NCI-H2081 (cell line): ENCODE data around the gene WNT2.
"Not testable (repeated sequence)": the region's sequence is repeated elsewhere in the genome, so short reads cannot be mapped to it uniquely, and the experiment has no call there.

Experiments
- DNase-seq, 2 experiments: peaks; one replicate each; lab custom pipeline; 2025; lab: John Stamatoyannopoulos, UW

The WNT2 gene

DNA sequence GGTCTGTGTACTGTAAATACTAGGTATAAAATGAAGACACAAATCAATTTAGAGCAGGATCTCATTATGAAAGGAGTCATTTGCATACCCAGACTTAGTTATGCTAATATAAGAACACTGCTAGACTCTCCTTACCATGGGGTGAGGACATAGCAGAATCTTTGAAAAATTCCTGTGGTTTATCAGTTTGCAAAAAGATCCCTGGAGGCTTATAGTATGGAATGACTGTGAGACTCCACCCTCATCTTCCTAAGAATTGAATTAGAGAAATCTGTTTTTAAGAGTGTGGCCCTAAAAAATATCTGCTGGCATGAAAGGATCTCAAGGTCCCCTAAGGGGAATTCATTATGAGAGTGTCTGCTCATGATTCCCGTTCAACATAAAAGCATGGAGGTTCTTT, 63.2 kb downstream of the WNT2 start:
- DNase-seq = no peak

DNA sequence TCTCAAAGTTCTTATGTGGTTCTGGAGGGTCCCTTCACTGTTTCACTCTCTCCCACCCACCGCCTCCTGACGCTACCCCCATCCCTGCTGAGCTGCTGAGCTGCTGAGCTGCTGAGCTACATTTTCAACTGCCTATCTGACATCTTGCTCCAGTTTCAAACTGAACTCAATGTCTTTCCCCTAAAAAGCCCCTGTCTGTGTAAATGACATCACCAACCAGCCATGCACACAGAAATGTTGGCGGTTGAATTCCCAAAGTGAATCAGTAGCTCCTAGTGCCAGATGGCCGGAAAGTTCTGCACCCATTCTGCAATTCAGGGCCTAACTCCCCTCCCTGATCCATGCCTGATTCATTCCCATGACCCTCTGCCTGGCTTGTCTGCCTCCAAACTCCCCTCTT, 71.2 kb downstream of the WNT2 start:
- no peak for DNase-seq

DNA sequence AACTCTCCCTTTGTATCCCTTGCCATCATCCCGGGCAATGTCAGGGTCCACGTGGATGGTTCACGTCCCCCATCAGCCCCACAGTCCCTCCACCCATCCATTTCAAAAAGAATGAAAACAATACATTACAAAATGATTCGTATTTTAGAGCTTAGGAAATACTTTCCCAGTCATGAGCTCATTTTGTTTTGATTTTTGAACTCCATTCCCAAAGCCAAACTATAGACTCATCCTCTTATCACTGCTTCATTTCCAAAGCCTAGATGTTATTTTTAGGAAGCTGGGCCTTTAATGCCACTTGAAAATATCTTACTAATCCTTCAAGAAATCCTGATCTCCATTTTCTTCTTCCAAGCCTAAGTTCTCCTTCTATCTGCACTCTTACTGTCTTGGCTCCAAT, 72.1 kb downstream of the WNT2 start:
- DNase-seq = no peak

DNA sequence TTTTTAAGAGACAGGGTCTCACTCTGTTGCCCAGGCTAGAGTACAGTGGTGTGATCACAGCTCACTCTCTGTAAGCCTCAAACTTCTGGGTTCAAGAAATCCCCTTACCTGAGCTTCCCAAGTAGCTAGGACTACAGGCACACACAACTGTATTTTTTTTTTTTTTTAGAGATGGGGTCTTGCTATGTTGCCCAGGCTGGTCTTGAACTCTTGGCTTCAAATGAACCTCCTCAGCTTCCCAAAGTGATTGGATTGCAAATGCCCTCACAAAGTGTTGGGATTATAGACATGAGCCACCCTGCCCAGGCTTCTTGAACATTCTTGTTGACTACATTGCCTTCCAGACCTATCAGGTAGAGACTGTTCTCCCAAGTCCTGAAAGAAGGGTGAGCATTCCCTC, 72.6 kb downstream of the WNT2 start:
- no peak for DNase-seq

- DNase-seq = no peak
These were observed 73.2 kb downstream of the WNT2 start for GRCh38 chr7:117249696-117250095.

DNA sequence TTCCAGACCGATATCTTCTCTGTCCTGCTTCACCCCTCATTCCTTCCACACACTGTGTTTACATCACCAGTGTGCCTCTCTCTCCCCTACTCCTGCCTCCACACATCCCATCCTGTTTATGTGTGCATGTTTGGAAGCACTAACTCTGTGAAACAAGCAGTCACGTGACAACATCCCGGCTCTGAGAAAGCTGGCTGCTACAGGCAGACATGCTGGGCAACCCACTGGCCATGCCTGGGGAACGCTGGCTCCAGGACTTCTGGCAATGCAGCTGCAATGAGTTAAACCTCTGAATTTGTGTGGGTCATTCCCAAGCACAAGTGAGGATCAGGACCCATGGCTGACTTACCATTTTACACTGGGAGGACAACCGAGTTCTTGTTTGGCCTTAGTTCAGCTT, 74.0 kb downstream of the WNT2 start:
- no peak for DNase-seq

- DNase-seq = no peak
These were observed 75.0 kb downstream of the WNT2 start for GRCh38 chr7:117247809-117248208.

DNA sequence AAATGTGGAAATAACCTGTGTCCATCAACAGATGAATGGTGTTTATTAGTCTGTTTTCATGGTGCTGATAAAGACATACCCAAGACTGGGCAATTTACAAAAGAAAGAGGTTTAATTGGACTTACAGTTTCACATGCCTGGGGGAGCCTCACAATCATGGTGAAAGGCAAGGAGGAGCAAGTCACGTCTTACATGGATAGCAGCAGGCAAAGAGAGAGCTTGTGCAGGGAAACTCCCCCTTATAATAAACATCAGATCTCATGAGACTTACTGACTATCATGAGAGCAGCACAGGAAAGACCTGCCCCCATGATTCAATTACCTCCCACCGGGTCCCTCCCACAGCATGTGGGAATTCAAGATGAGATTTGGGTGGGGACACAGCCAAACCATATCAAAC, 77.2 kb downstream of the WNT2 start:
- not testable (repeated sequence) for DNase-seq

GRCh38 chr7:117243390-117243789, 79.5 kb downstream of the WNT2 start:
- no peak for DNase-seq

DNA sequence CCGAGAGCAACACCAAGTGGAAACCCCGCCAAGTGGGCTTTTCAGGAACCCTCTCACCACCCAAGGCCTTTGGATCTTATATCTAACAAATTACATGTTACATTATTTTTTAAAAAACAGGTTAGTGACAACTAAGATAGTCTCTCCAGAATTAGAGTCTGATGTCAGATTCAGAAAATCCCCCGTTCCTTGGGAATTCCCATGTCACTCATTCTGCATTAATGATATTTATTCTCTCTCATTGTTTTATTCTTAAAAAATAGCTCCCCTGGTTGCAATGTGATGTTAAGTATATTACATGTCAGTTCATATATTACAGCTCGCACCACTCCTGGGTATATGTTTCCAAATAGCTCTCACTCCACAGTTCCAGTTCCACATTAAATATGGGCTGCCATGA, 81.8 kb downstream of the WNT2 start:
- no peak for DNase-seq

DNA sequence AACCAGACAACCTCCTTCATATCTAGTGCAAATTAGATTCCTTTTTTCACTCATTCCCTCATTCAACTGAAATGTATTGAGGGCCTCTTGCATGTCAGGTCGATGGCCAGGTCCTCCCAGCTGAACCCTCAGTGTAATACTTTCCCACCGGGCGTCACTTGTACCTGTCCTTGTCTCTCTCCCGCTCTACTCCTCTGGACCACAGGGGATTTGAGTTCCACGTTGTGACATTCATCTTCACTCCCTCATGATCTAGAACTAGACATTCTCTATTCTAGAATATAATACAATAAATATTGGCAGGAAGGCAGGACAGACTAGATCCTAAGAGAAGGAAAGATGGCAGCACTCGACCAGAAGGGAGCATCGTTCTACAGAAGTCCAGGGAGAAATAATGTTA, 83.9 kb downstream of the WNT2 start:
- DNase-seq = no peak

DNA sequence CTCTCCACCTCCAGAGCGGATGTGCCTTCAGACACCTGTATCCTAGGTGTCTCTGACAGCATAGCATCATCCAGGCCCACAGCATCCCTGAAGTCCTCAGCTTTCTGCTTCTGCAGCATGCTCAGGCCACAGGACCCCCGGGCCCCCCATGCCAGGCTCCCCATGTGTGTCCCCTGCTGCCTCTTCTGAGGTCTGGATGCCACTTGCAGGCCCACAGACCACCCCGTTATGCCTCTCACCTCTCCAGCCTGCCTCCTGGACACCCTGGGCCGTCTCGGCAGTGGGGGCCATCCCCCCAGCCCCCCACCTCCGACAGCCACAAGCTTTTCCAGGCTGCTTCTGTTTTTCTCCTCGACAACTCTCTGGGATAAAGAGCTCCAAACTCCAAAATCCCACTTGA, 84.4 kb downstream of the WNT2 start:
- DNase-seq = no peak

DNA sequence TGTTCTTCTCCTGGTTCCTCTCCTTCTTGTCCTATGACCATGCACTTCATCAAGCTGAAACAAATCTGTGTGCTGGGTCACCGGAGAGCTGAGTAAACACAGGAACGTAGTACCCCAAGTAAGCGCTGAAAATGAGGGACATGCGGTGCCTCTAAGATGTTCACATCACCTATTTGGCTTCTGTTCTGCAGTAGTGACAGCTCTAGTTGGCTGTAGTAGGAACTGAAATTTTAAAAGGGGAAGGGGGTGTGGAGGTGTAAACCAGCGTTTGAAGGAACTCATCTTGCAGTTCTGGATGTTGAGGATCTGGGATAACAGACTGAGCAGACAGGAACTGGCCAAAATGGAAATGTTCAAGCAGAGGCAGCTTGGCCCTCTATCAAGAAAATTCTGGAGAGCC, 85.2 kb downstream of the WNT2 start:
- DNase-seq = no peak

- DNase-seq = no peak
These were observed 91.9 kb downstream of the WNT2 start for GRCh38 chr7:117231047-117231359.

DNA sequence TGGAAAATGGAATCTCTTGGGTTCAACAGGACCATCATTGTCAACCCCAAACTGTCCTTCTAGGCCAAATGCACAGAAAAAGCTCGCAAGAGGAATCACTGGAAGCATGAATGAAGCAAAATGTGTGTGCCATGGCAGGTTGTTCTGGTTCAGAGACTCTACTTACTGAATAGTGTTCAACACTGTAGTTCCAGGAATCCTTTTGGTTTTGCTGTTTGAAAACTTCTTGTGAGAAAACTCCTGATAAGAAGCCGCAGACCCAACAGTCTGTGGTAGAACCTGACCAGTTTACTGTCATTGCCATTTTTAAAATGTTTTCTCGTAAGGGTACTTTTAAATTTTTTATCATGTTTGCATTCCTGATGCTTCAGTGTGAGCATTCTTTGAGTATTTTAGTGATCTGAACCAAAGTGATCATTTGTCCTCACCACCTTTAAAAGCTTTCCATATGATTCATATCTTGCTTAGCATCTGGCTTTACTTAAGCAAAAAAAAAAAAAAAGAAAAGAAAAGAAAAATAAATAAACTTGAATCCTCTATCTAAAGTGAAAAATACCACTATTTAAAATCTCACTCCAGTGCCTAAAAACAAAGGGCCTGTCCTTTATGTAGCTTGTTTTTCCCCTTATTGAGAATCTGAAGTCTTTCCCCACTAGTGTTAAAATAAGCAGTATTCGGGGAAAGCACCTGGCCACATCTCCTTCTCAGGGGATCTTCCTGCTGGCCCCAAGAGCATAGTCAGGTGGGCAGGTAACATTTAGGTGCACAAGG, 92.4 kb downstream of the WNT2 start:
- DNase-seq = no peak

DNA sequence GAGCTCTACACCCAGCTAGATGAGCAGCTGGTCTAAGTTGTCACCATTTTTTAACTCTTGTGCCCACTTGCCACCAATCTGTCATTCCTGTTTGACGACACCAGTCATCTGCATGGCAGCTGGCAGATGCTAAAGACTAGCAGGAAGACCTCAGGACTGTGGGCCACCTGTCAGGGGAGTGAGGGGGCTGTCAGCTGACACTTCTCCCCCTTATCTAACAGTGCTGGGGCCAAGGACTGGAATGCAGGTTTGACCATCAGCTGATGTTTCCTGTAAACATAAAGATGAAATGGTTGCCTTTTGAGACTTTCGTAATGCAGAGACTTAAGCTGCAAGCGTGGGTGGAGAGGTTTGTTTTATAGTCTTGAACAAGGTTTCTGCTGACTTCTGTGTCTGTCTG, 93.5 kb downstream of the WNT2 start:
- no peak for DNase-seq

DNA sequence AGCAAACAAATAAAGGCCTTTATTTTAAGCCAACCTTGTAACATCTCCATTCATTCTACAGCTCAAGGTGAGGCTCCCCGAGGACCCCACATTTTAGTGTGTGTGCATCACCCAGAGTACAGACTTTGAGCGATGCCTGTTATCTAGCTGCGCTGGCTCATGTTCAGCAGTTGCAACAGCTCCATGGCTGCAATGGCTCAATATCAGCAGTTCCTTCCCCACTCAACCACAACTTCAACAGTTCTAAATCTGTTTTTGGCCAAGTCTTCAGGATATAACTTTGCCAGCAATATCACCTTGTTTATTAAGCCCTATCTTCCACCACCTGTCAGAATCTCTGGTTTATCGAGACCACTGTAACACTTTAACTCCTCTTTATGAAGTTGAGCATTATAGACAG, 95.8 kb downstream of the WNT2 start:
- DNase-seq = no peak

GRCh38 chr7:117225536-117225935, 97.3 kb downstream of the WNT2 start:
- DNase-seq = no peak
